GM19025 (cell line): ENCODE results near the gene MYO5B.

Experiments
- ATAC-seq: cut with Tn5 transposase; IDR thresholded peaks from one replicate; pipeline ENCODE4 v1.9.1; 2021; ENCODE audit warnings: mild to moderate bottlenecking, low read depth, moderate library complexity; ENCODE audit not compliant: unreplicated experiment

The MYO5B gene

GRCh38 chr18:50155406-50155805, 39.5 kb downstream of the MYO5B start:
- ATAC-seq = no peak

GRCh38 chr18:50154420-50154819, 40.5 kb downstream of the MYO5B start:
- ATAC-seq = no peak

- ATAC-seq = no peak
These were observed 42.0 kb downstream of the MYO5B start for GRCh38 chr18:50152900-50153299.

GRCh38 chr18:50151926-50152325, 43.0 kb downstream of the MYO5B start:
- no peak for ATAC-seq

- no peak for ATAC-seq
These were observed 50.4 kb downstream of the MYO5B start for GRCh38 chr18:50144540-50144939.

GRCh38 chr18:50143886-50144285, 51.1 kb downstream of the MYO5B start:
- ATAC-seq = no peak

GRCh38 chr18:50143294-50143693, 51.7 kb downstream of the MYO5B start:
- no peak for ATAC-seq

- no peak for ATAC-seq
These were observed 52.4 kb downstream of the MYO5B start for GRCh38 chr18:50142441-50143120.

GRCh38 chr18:50138181-50139064, 56.5 kb downstream of the MYO5B start:
- no peak for ATAC-seq

- ATAC-seq = no peak
These were observed 59.0 kb downstream of the MYO5B start for GRCh38 chr18:50135903-50136302.

GRCh38 chr18:50133526-50133925, 61.4 kb downstream of the MYO5B start:
- ATAC-seq = no peak

- ATAC-seq = peak; percentile 64
These were observed 63.4 kb downstream of the MYO5B start for GRCh38 chr18:50131591-50131990.

GRCh38 chr18:50128506-50129271, 66.3 kb downstream of the MYO5B start:
- no peak for ATAC-seq

- no peak for ATAC-seq
These were observed 67.3 kb downstream of the MYO5B start for GRCh38 chr18:50127516-50128210.

GRCh38 chr18:50126471-50126870, 68.5 kb downstream of the MYO5B start:
- ATAC-seq = no peak

GRCh38 chr18:50125456-50125855, 69.5 kb downstream of the MYO5B start:
- ATAC-seq = no peak

GRCh38 chr18:50119296-50119695, 75.7 kb downstream of the MYO5B start:
- no peak for ATAC-seq

GRCh38 chr18:50117863-50118262, 77.1 kb downstream of the MYO5B start:
- ATAC-seq = no peak

GRCh38 chr18:50115095-50115494, 79.9 kb downstream of the MYO5B start:
- no peak for ATAC-seq

GRCh38 chr18:50114448-50114847, 80.5 kb downstream of the MYO5B start:
- no peak for ATAC-seq
